Neural cell (in vitro differentiated cells): Measurements from ENCODE around the gene FOXC2. TPM values are rescaled to one million over a fixed set of nuclear protein-coding genes. Genes with fewer than 3 reads are reported as not detected.

ENCODE experiments used
- H2AFZ ChIP-seq: fragments of 200-600, 300-800 bp; sonication (generic), shearing (Covaris generic); 2 replicates; pipeline ENCODE4 v1.6.0; 2014; ENCODE audit warnings: low read depth, mild to moderate bottlenecking, antibody characterized with exemption, low read length, moderate library complexity
- H3F3A ChIP-seq: fragments of 200-600 bp; shearing (Covaris generic); 2 replicates; pipeline ENCODE4 v1.6.1; 2016; ENCODE audit warnings: mild to moderate bottlenecking, moderate library complexity, mixed read lengths, antibody characterized with exemption, low read length; ENCODE audit not compliant: insufficient read depth, poor library complexity, severe bottlenecking
- H3K27ac ChIP-seq: fragments of 200-600, 300-800 bp; sonication (generic), shearing (Covaris generic); 2 replicates; pipeline ENCODE4 v1.5.1; 2014; ENCODE audit warnings: mild to moderate bottlenecking, low read length, moderate library complexity
- H3K27me3 ChIP-seq: fragments of 300-800, 200-600 bp; sonication (generic), shearing (Covaris generic); 2 replicates; pipeline ENCODE4 v1.6.0; 2014; ENCODE audit warnings: mild to moderate bottlenecking, low read depth, low read length, moderate library complexity; ENCODE audit not compliant: insufficient read depth
- H3K36me3 ChIP-seq: fragments of 300-800, 200-600 bp; sonication (generic), shearing (Covaris generic); 2 replicates; pipeline ENCODE4 v1.5.1; 2014; ENCODE audit warnings: mild to moderate bottlenecking, antibody characterized with exemption, low read length, moderate library complexity; ENCODE audit not compliant: insufficient read depth
- H3K4me2 ChIP-seq: fragments of 300-800, 200-600 bp; sonication (generic), shearing (Covaris generic); 2 replicates; pipeline ENCODE4 v1.6.0; 2014; ENCODE audit warnings: mild to moderate bottlenecking, low read length
- H3K4me3 ChIP-seq: fragments of 300-800, 200-600 bp; sonication (generic), shearing (Covaris generic); 2 replicates; pipeline ENCODE4 v1.5.1; 2014; ENCODE audit warnings: mild to moderate bottlenecking, low read length, moderate library complexity
- H3K79me2 ChIP-seq: fragments of 200-600 bp; shearing (Covaris generic); replicated peaks from 2 replicates; pipeline ENCODE4 v1.6.0; 2014; ENCODE audit warnings: mild to moderate bottlenecking, low read length, moderate library complexity; ENCODE audit not compliant: insufficient read depth
- H3K9ac ChIP-seq: fragments of 300-800, 200-600 bp; sonication (generic), shearing (Covaris generic); 2 replicates; pipeline ENCODE4 v1.6.1; 2016; ENCODE audit warnings: mild to moderate bottlenecking, low read length, mixed read lengths
- H3K9me2 ChIP-seq: fragments of 200-600 bp; shearing (Covaris generic); 2 replicates; pipeline ENCODE4 v1.6.1; 2016; ENCODE audit warnings: mild to moderate bottlenecking, low read length, mixed read lengths; ENCODE audit not compliant: insufficient read depth
- H3K9me3 ChIP-seq: fragments of 200-600, 300-800 bp; sonication (generic), shearing (Covaris generic); 2 replicates; pipeline ENCODE4 v1.6.1; 2016; ENCODE audit warnings: mild to moderate bottlenecking, mixed run types, low read length, moderate library complexity, mixed read lengths
- H4K20me1 ChIP-seq: fragments of 200-600 bp; shearing (Covaris generic); 2 replicates; pipeline ENCODE4 v1.6.1; 2016; ENCODE audit warnings: mild to moderate bottlenecking, mixed run types; ENCODE audit not compliant: insufficient read depth
- CTCF ChIP-seq: fragments of 450-650 bp; IDR thresholded peaks from 2 replicates; pipeline ENCODE4 v1.5.1; 2014; ENCODE audit warnings: antibody characterized with exemption, mild to moderate bottlenecking, moderate library complexity; ENCODE audit not compliant: poor library complexity, severe bottlenecking
- EP300 ChIP-seq: fragments of 450-650 bp; conservative IDR thresholded peaks from 2 replicates; pipeline ENCODE4 v1.6.1; 2014; ENCODE audit warnings: antibody characterized with exemption, mild to moderate bottlenecking, moderate library complexity; ENCODE audit not compliant: poor library complexity, severe bottlenecking
- EZH2 ChIP-seq: fragments of 200-600, 300-800 bp; shearing (Covaris generic), sonication (generic); IDR thresholded peaks from 2 replicates; pipeline ENCODE4 v1.6.1; 2014; ENCODE audit warnings: antibody characterized with exemption, low read length, borderline replicate concordance, mild to moderate bottlenecking; ENCODE audit not compliant: insufficient read depth, poor library complexity, severe bottlenecking
- MXI1 ChIP-seq: fragments of 450-650 bp; conservative IDR thresholded peaks from 2 replicates; pipeline ENCODE4 v1.6.1; 2014; ENCODE audit warnings: antibody characterized with exemption, mild to moderate bottlenecking; ENCODE audit not compliant: poor library complexity, severe bottlenecking
- POLR2AphosphoS5 ChIP-seq: IDR thresholded peaks from 2 replicates; pipeline ENCODE4 v1.6.1; 2012
- RAD21 ChIP-seq: fragments of 450-650 bp; conservative IDR thresholded peaks from 2 replicates; pipeline ENCODE4 v1.6.1; 2014; ENCODE audit warnings: antibody characterized with exemption, mild to moderate bottlenecking, moderate library complexity
- SMC3 ChIP-seq: fragments of 450-650 bp; conservative IDR thresholded peaks from 2 replicates; pipeline ENCODE4 v1.6.1; 2014; ENCODE audit warnings: antibody characterized with exemption, mild to moderate bottlenecking, moderate library complexity; ENCODE audit not compliant: poor library complexity
- TAF1 ChIP-seq: IDR thresholded peaks from 2 replicates; pipeline ENCODE4 v1.6.1; 2012; ENCODE audit warnings: low read depth
- polyA plus RNA-seq: library from polyadenylated mRNA; depleted of rRNA; stranded (reverse); fragments of >200 nt; gene quantifications from 2 replicates; pipeline ENCODE4 v1.2.3, GENCODE V29; 2014
- TF ChIP-seq, protein P1 (sequence below): IDR thresholded peaks from 2 replicates; pipeline ENCODE4 v1.6.1; 2012; ENCODE audit warnings: borderline replicate concordance

Gene FOXC2
- polyA plus RNA-seq, 1 donor from 2014 or later = not detected

GRCh38 chr16:86554917-86555703 is 11.5 kb upstream of the FOXC2 start, which contains the start of gene MTHFSD:
Gene MTHFSD, minus strand, starts transcription at chr16:86555235. Its CDS starts 51 bp downstream, at chr16:86555184.
- Histone ChIP-seq H3K9ac (peak within 1 kb of the TSS; percentile 95), H2AFZ (peak within 1 kb of the TSS; percentile 92), H3K9me3 (no peaks in the 10 kb centered on the region), H4K20me1 (no peaks in the 10 kb centered on the region), H3K79me2 (peaks cover 10% of the 10 kb centered on the region), H3K27me3 (no peaks in the 10 kb centered on the region), H3K36me3 (no peaks in the 10 kb centered on the region), H3K4me2 (peak within 1 kb of the TSS; percentile 96), H3K4me3 (peak within 1 kb of the TSS; percentile 90), H3K9me2 (no peaks in the 10 kb centered on the region), H3K27ac (peak within 1 kb of the TSS; percentile 85), H3F3A (no peaks in the 10 kb centered on the region)
- peak; percentile 71 for TF ChIP-seq EP300
- peak; percentile 92 for TF ChIP-seq POLR2AphosphoS5
- no peak for TF ChIP-seq RAD21
- no peak for TF ChIP-seq EZH2
- peak; percentile 58 for TF ChIP-seq MXI1
- peak; percentile 36 for TF ChIP-seq SMC3
- TF ChIP-seq, protein P1, sequence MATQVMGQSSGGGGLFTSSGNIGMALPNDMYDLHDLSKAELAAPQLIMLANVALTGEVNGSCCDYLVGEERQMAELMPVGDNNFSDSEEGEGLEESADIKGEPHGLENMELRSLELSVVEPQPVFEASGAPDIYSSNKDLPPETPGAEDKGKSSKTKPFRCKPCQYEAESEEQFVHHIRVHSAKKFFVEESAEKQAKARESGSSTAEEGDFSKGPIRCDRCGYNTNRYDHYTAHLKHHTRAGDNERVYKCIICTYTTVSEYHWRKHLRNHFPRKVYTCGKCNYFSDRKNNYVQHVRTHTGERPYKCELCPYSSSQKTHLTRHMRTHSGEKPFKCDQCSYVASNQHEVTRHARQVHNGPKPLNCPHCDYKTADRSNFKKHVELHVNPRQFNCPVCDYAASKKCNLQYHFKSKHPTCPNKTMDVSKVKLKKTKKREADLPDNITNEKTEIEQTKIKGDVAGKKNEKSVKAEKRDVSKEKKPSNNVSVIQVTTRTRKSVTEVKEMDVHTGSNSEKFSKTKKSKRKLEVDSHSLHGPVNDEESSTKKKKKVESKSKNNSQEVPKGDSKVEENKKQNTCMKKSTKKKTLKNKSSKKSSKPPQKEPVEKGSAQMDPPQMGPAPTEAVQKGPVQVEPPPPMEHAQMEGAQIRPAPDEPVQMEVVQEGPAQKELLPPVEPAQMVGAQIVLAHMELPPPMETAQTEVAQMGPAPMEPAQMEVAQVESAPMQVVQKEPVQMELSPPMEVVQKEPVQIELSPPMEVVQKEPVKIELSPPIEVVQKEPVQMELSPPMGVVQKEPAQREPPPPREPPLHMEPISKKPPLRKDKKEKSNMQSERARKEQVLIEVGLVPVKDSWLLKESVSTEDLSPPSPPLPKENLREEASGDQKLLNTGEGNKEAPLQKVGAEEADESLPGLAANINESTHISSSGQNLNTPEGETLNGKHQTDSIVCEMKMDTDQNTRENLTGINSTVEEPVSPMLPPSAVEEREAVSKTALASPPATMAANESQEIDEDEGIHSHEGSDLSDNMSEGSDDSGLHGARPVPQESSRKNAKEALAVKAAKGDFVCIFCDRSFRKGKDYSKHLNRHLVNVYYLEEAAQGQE = peak; percentile 49
- no peak for TF ChIP-seq TAF1

GRCh38 chr16:86555704-86556075 is 10.9 kb upstream of the FOXC2 start:
- Histone ChIP-seq H2AFZ (peak overlapping the region; percentile 87), H3K79me2 (peaks cover 10% of the 10 kb centered on the region), H3K4me3 (peak overlapping the region; percentile 90), H3K27ac (peak overlapping the region; percentile 85), H3K9me2 (no peaks in the 10 kb centered on the region), H3K9ac (peak overlapping the region; percentile 95), H3K27me3 (no peaks in the 10 kb centered on the region), H3F3A (no peaks in the 10 kb centered on the region), H3K4me2 (peak overlapping the region; percentile 60), H4K20me1 (no peaks in the 10 kb centered on the region), H3K36me3 (no peaks in the 10 kb centered on the region), H3K9me3 (no peaks in the 10 kb centered on the region)
- no peak for TF ChIP-seq SMC3
- no peak for TF ChIP-seq CTCF
- TF ChIP-seq RAD21 = no peak
- no peak for TF ChIP-seq EZH2
- TF ChIP-seq POLR2AphosphoS5 = no peak
- TF ChIP-seq EP300 = no peak
